ENCODE results near the gene HNRNPLL. TPM values are rescaled to one million over a fixed set of nuclear protein-coding genes. Genes with fewer than 3 reads are reported as not detected.
"Not testable (repeated sequence)": the region's sequence is repeated elsewhere in the genome, so short reads cannot be mapped to it uniquely, and the experiment has no call there.

Gene HNRNPLL
- total RNA-seq, 1 donor from 2014 or later = 50.2 TPM

DNA sequence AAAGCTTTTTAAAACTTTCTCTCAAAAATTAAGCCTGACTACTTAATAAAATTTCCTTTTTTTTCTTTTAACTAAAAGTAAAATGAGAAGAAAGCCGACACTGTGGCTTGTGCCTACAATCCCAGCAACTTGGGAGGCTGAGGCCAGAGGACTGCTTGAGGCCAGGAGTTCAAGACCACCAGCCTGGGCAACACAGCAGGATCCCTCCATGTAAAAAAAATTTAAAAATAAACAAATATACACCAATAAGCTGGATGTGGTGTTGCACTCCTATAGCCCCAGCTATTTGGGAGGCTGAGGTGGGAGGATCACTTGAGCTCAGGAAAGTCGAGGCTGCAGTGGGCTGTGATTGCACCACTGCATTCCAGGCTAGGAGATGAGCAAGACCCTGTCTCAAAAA lies 37.4 kb downstream of the HNRNPLL start:
- ATAC-seq (no peak), DNase-seq (ENCODE audit: low spot score) (no peak)
- intact Hi-C loops (cut with DNase I) = no loop called here

DNA sequence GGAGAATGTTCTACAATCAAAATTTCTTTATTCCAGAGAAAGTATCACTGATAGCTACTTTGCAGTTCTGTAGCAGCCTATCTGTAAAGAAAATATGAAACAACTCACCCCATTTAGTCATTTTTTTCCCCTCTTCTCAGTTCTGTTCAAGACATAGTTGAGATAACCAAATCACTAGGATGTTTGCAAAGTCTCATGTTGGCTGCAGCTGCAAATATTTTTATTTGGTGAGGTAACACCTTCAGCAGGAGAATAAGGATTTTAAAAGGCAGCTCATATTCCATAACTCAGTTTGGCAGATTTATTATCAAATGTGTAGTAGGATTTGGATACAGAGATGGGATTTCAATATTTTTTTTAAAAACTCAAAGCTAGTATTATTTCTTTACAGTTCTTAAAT lies 41.0 kb downstream of the HNRNPLL start:
- no peak for DNase-seq (ENCODE audit: low spot score)
- no peak for ATAC-seq
- intact Hi-C loops (cut with DNase I) = no loop called here

DNA sequence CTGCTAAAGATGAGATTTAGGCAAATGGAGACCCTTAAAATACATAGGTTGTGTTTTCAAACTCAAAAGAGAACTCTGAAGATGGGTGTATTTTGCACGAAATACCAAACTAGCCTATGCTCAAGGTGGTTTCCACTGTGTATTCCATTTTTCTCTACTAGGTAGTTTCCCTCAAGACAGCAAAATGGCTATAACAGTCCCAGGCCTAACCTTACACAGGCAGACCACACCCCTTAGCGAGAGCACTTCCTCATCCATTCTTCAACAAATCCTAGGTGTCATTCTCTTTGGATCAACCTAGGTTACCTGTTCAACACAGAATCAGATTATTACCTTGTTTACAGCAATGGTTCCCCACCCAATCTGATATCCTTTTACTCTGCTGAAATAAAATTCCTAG lies 42.6 kb downstream of the HNRNPLL start:
- intact Hi-C loops (cut with DNase I) = no loop called here
- ATAC-seq = no peak
- DNase-seq (ENCODE audit: low spot score) = no peak

DNA sequence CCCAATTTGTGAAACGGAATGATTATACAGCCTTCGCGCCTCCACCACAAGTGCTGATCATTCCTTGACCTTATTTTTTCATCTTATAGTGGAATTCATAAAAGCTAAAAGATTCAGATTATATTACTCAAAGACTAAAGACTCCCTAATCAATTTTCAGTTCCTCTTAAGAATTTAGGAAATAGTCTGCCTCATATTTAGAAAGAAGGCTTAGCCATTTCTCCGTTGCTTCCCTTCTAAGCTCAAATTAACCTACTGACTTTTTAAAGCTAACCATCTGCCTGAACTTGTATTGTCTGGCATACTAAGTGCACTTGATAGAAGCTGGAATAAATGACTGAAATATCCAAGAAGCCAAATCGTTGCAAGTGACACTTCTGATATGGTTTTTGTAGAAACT lies 44.7 kb downstream of the HNRNPLL start:
- no peak for DNase-seq (ENCODE audit: low spot score)
- intact Hi-C loops (cut with DNase I) = no loop called here
- ATAC-seq = no peak

DNA sequence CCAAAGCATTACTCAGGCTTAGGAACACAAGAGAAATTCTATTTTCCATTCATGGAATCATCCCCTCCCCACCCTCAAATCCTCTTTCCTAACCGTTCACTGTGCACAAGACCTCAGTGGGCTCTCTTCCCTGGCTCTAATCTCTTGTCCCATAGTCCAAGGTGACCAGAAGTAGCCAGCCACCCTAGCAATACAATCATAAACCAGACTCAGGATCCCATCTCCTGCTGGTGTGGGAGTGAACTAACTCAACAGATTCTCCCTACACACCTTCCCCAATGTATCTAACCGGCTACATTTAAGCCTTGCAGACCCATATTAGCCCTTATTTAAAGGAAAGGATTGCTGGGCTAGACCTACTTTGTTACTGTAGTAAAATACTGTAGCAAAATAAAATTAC lies 45.5 kb downstream of the HNRNPLL start:
- DNase-seq (ENCODE audit: low spot score) (no peak), ATAC-seq (no peak)
- intact Hi-C loops (cut with DNase I) = no loop called here

DNA sequence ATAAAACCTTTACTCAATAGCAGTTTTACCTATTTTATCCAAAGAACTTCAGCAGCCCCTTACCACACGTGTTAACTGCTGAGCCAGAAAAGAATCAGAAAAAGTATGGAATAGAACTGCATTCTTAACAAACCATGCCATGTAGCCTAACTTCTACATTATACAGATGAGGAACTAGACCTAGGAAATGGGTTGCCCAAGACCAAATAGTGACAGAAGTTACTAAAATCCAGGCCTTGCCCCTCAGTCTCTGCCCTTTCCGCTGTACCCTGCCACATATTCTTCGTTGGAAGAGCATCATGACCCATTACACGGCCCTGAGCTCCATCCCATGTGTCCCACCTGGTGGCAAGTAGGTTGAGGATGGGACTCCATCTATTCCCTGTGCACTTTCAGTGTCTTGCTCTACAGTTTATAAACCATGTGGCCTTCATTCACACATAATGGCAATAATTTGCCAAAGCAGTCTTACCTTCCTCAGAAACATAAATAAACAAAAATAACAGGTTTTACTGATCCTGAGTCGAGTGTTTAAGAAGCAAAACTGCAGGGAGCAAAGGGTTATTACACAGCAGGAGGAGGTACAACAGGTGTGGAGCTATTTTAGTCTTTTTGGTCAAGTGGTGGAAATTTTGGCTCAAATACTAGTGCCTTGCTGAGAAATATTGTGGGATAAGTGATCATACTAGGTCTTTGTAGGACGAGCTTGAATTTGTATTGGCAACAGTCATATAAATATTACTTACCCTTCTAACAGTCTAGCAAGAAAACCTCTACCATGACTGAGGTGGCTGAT lies 46.5 kb downstream of the HNRNPLL start:
- ATAC-seq = no peak
- intact Hi-C loops (cut with DNase I) = no loop called here

DNA sequence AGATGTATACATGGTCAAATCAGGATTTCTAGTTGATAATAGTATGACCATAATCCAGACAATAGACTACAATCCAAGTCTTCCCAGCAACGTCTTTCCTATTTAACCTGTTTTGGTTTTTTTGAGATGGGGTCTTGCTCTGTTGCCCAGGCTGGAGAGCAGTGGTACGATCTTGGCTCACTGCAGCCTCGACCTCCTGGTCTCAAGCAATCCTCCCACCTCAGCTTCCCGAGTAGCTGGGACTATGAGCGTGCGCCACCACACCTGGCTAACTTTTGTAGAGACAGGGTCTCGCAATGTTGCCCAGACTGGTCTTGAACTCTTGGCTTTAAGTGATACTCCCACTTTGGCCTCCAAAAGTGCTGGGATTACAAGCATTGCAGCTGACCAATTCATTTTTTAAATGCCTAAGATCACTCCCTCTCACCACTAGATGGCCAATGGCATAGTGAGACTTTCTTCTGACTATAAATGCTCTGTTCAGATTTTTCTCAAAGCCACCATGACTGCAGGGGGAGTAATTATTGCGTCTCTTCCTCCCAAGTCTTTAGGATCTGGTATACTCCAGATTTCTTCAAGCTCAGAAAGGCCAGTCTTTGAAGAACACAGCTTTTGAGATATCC lies 47.6 kb downstream of the HNRNPLL start:
- no peak for ATAC-seq
- no peak for DNase-seq (ENCODE audit: low spot score)
- intact Hi-C loops (cut with DNase I) = no loop called here

More for the DNA sequence above, 46.5 kb downstream of the HNRNPLL start:
- no peak for DNase-seq (ENCODE audit: low spot score)

DNA sequence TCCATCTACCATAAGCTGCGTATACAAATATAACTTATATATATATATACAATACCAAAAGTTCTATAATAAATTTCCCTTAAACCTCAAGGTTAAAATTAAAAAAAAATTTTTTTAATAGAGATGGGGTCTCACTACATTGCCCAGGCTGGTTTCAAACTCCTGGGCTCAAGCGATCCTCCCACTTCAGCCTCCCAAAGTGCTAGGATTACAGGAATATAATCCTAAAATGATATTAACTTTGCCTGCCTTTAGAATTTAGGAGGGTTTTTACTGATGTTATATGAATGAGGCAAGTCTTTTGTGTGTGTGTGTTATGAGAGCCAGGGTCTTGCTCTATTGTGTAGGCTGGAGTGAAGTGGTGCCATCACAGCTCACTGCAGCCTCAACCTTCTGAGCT lies 49.2 kb downstream of the HNRNPLL start:
- DNase-seq (ENCODE audit: low spot score) = no peak
- intact Hi-C loops (cut with DNase I) = no loop called here
- no peak for ATAC-seq

DNA sequence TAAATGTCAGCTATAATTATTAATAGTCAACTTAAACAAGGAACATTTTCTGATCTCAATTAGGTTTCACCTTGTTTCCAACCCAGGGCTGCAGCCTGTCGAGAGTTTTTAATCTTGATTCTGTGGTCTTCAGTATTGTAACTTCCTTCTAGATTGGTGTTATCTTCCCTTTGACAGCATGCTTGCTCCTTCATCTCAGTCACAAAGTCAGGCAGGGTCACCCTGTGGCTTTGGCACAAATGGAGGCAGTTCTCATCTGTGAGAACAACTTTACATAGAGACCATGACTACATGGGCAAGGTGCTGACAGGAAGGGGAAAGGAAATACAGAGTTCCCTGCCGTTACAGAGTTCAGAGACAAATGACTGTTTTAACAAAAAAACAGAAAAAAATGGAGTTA lies 50.5 kb downstream of the HNRNPLL start:
- DNase-seq (ENCODE audit: low spot score) (no peak), ATAC-seq (no peak)
- intact Hi-C loops (cut with DNase I) = no loop called here

DNA sequence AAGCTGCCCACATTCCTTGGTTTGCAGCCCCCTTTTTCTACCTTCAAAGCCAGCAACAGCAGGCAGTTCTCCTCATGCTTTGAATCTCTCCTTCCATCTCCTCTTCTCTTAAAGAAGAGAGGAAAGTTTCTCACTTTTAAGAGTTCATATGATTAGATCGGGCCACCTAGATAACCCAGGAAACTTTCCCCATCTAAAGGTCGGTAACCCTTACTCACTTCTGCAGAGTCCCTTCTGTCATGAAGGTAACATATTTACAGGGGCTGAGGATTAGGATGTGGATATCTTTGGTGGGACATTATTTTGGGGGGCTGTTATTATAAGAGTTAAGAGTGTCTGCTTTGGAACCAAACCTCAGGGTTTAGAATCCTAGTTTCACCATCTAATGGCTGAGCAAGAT lies 51.0 kb downstream of the HNRNPLL start:
- intact Hi-C loops (cut with DNase I) = no loop called here
- no peak for ATAC-seq
- no peak for DNase-seq (ENCODE audit: low spot score)

DNA sequence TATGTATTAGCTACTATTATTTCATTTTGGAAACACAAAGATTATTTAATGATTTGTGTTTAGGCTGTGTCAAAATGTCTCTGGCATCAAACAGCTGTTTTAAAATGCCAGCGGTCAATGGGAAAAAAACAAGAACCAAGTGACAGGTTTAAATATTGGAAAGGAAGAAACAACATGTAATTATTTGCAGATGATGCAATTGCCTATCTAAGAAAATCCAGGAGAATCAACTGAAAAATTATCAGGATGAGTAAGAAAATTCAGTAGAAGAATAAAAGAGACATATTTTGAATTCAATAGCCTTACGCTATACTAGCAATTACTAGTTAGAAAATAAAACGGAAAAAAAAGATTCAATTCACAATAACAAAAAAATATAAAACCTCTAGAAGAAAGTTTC lies 51.6 kb downstream of the HNRNPLL start:
- intact Hi-C loops (cut with DNase I) = no loop called here

DNA sequence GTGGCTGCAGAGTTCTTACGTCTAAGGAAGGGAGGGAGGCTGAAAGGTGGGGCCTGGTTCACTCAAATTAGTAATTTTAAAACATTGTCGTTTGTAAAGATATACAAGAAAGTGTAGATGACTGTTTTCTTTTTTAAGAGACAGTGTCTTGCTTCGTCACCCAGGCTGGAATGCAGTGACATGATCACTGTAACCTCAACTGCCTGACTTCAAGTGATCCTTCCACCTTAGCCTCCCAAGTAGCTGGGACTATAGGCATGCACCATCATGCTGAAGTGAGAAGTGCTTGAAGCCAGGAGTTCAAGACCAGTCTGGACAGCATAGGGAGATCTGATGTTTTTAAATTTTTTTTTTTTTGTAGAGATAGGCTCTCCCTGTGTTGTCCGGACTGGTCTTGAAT lies 52.9 kb downstream of the HNRNPLL start:
- no peak for ATAC-seq
- no peak for DNase-seq (ENCODE audit: low spot score)
- intact Hi-C loops (cut with DNase I) = no loop called here

More for the DNA sequence above, 51.6 kb downstream of the HNRNPLL start:
- DNase-seq (ENCODE audit: low spot score) (no peak), ATAC-seq (no peak)

DNA sequence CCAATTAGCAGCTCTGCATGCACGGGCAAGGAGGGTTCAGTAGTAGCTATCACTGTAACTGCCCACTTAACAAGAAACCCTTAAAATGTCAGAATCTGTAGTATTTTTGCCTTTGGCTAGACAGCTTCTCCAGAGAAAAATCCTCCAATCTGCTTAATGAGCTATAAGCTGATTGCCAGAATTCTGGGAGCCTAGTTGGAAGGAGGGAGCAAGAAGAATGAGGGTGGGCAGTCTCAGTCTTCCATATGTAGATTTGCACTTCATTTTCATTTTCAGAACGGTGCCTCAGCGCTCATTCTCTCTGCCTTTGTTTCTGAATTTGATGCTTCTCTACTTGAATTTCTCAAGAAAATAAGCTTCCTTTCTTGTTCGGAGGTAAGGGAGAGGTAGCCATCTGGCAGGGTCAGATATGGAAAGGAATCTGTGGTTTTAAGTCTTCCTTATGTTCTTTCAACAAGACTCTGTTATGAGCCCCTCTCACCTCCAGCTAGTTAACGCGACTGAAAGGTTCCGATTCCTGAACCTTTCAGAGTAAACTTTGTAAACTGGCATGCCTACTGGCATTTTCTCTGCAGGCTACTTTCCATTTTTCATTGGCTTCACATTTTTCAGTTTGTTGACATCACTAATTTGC lies 53.5 kb downstream of the HNRNPLL start:
- ATAC-seq (no peak), DNase-seq (ENCODE audit: low spot score) (no peak)

DNA sequence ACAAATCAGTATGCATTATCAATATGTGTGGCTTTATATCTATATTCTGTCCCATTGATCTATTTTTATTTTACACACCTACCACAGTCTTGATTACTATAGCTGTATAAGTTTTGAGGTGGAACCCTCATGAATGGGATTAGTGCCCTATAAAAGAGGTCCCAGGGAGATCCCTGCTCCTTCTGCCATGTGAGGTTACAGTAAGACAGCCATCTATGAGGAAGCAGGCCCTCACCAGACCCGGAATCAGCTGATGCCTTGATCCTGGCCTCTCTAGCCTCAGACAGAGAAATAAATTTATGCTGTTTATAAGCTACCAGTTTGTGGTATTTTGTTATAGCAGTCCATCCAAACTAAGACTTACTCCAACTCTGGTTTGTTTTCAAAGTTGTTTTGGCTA lies 54.9 kb downstream of the HNRNPLL start:
- ATAC-seq = no peak
- DNase-seq (ENCODE audit: low spot score) = no peak
- intact Hi-C loops (cut with DNase I) = no loop called here

More for the DNA sequence above, 53.5 kb downstream of the HNRNPLL start:
- intact Hi-C loops (cut with DNase I) = no loop called here

DNA sequence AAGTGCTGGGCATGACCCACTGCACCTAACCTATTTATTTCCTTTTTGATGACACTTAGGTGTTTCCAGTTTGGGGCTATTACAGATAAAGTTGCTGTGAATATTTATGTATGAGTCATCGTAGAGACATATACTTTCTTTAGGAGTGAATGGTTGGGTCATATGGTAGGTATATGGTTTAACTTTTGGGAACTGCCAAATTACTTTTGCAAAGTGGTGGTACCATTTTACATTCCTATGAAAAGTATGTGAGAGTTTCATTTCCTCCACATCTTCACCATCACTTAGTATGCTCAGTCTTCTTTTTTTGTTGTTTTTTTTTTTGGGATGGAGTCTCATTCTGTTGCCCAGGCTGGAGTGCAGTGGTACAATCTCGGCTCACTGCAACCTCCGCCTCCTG lies 56.1 kb downstream of the HNRNPLL start:
- intact Hi-C loops (cut with DNase I) = no loop called here
- ATAC-seq (no peak), DNase-seq (ENCODE audit: low spot score) (no peak)

DNA sequence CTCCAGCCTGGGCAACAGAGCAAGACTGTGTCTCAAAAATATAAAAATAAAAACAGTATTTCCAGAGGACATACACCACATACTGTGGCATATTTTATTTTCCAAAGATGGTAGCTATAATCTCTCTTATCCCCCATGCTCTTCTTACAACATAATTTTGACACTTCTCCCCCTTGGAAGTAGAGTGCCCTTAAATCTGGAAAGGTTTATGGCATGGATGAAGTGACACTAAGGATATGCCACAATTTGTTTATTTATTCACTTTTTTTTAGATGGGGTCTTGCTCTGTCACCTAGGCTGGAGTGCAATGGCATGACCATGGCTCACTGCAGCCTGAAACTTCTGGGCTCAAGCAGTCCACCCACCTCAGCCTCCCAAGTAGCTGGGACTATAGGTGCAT lies 56.7 kb downstream of the HNRNPLL start:
- no peak for DNase-seq (ENCODE audit: low spot score)
- intact Hi-C loops (cut with DNase I) = no loop called here
- ATAC-seq = no peak

DNA sequence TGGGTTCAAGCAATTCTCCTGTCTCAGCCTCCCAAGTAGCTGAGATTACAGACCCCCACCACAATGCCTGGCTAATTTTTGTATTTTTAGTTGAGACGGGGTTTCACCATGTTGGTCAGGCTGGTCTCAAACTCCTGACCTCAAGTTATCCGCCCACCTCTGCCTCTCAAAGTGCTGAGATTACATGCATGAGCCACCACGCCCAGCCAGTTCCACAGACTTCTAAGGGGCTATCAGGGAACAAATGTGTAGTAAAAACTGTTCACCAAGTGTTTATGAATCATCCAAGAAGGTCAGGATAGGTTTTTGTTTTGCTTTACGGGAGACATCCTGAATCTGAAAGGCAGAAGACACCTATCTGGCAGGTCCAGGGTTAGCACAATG lies 60.5 kb downstream of the HNRNPLL start:
- ATAC-seq; DNase-seq (ENCODE audit: low spot score); intact Hi-C loops (cut with DNase I): not testable (repeated sequence)

DNA sequence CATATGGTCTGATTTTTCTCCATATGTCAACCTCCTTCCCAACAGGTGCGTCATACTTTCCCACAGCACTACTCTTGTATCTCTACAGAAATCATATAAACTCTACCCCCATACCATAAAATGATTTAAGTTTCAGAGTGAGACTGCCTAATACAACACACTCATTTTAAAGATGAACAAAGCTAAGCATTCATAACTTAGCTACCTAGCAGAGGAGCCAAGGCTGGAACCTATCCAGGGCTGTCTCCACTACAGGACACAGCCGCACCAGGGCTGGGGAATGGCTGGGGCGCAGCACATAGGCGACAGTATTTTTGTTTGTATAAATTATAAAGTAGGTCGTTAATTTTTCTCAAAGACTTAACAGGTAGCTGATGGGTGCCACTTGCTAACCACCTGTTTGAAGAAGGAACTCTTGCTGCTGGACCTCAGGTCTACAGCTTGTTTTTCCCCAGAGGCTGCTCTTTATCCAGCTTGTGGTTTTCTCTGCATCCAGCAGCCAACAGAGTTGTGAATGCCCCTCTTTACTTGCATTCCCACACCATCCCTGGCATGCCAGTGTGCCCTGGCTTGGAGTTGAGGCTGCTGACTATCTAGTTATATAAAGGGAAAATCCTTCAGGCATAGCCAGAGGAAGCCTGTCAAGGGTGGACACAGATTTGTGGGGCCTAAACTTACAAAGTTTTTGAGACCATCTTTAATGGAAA lies 62.0 kb downstream of the HNRNPLL start:
- no peak for ATAC-seq
- DNase-seq (ENCODE audit: low spot score) = no peak
- intact Hi-C loops (cut with DNase I) = no loop called here

DNA sequence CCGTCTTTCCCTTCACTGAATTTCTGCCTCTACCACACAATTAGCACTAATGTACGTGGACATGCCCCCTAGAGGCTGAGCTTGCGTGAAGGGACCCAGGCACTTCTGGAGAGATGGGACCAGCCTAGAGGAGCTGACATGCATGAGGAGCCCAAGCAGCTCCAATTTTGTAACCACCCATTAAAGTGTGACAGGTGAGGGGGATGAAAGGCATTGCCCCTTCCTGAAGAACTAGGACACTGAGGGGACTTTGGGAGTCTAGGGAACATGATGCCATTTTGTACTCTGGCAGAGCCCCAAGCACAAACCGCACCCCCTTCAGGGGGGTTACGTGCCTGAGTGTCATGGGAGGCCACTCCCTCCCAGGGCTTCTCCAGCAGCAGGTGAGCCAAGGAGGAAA lies 63.6 kb downstream of the HNRNPLL start:
- intact Hi-C loops (cut with DNase I) = loop anchor here (5.0 kb wide), 1 partner anchor 203 kb away; no protein-coding TSS in a partner anchor
- no peak for DNase-seq (ENCODE audit: low spot score)
- ATAC-seq = no peak
